Fibroblast of skin of back (primary cell): Measurements from ENCODE around the gene PTCH1.

Source experiments
- DNase-seq: peaks from one replicate; pipeline ENCODE4 v3.0.0-alpha.2; 2013

Gene PTCH1

DNA sequence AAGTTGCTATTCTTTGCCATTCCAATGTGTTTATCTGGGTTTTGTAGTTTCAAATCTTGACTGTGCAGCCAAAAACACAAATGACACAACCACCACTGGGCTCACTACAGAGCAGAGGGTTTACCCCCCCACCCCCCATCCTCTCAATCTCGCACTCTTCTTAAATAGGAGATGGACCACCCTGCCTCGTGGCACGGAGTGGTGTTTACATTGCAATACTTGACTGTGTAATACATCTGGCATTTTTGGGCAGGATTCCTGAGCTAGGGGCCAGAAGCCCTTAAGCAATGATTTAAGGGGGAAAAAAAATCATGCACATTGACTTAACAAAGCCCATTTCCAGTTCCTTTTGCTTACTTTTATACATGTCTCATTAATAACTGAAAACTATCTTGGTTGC is 19.0 kb downstream of the PTCH1 start:
- DNase-seq, result peak; percentile 84

DNA sequence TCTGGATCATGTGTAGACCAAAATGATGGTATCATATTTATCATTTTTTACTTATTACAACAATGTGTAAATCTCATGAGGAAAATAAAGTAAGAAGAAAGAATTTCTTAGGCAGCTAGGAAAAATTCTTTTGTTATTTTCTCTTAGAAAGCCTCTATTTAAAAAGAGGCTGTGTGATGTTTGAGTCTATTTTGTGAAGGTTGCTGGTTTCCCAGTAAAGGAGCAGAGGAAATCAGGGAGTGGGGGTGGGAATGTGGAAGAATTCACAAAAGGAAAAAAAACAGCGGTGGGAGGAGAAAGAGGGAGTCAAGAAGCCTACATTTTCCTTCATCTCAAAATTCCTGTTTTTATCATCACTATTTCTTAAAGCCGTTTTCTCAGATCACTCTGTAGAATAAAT is 20.1 kb downstream of the PTCH1 start:
- peak; percentile 65 for DNase-seq

DNA sequence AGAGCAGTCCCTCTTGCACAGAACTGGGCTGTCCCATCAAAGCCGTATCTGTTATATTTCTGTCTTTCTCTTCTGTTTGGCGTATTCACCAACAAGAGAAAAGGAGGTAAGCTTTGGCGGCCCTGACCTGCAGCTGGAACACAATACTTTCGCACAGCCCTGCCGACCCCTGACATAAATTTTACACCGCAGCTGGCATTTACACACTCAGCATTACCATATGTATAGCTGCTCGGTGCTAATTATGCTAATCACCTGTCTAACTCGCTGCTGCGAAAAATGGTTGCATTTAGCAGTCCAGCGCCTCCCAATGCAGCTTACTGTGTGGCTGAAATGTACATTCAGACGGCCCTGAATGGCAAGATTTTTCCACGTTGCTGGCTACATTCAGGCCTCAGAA is 20.8 kb downstream of the PTCH1 start:
- DNase-seq, result no peak

DNA sequence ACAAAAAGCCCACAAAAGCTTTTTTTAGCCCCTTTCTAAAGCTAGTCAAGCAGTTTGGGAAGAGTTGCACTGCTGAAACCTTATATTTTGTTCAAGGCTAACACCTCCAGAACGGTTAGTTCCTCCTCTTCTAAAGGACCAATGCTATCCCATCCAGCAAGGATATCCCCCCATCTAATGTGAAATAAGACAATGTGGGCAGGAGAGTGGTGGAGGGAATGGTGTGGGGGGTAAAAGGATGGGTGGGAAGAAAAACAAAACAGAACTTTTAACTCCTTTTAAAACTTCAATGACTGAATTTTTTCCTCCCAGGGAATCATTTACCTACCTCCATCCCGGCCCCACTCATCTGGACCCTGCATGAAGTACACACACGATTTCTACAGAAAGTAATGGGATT is 21.2 kb downstream of the PTCH1 start:
- DNase-seq, result no peak

DNA sequence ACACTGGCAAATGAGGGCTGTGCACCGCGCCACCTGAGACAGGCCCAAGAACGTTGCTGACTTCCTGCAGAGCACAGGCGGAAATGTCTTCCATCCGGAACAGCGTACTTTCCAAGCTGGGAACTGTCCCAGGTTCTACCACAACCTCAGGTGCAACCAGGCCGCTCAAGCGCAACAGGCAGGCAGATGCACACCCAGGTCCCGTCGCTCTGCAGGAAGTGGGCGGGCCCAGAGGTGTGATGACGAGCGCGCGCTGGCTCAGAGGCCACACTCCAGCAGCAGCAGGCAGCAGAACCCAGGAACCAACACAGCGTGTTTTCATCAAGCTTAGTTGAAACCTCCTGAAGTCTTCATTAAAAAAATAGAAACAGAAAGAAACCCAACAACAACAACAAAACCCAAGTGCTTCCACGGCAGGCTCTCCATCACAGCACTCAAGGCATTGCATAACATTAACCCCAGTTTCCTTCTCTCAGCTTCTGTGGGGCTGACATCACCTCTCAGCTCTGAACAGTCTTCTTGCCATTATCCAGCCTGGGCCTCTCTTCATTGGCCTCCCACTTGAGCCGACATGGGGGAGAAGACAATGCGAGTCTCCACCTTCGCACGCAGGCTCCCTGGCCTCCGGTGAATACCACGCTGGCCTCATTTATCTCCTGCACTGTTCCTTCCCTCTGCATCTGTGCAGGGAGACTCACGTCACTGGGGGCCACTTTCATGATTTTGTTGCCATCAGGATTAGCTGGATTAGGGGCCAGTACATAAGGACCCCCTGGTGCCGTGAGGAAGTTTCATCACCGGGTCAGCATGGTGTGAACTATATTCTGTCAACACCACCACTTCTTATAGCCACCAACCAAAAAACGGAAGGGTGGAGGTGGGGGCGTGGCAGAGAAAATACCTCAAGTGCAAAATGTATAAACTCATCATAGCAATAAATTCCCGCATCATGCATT is 22.1 kb downstream of the PTCH1 start:
- peak; percentile 25 for DNase-seq

DNA sequence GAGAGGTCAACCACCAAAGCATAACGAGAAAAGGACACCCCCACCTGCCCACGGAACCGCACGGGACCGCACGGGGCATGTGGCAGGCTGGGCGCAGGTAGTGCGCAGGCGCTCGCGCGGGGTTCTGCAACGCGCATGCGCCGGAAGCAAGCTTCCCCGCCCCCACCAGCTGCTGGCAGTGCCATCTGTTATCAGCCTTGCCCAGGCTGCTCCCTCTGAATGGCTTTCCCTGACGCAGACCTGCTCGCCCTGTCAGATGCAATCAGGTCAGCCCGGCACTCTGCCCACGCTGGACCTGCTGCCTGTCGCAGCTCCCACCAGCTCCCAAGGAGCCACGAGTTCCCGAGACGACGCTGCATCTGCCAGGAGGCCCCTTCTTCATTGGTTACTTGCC is 22.8 kb downstream of the PTCH1 start:
- DNase-seq, result no peak

DNA sequence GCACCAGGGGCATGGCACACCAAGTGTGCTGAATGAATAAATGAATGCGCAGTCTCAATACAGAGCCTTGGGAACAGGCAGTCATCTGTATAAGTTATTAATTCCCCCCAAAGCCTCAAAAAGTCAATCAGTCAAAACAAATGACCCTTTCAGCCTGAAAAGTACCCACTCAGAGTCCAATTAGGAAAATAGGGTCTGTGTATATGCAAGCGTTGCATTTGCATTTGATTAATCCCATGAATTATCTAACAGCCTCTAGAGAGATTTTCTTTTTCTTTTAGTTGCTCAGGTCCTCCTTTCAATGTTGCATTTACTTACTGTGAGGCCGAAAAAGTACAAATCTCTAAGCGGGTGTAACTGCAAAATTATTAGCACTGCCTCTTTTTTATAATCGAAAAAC is 23.4 kb downstream of the PTCH1 start:
- DNase-seq, result no peak

DNA sequence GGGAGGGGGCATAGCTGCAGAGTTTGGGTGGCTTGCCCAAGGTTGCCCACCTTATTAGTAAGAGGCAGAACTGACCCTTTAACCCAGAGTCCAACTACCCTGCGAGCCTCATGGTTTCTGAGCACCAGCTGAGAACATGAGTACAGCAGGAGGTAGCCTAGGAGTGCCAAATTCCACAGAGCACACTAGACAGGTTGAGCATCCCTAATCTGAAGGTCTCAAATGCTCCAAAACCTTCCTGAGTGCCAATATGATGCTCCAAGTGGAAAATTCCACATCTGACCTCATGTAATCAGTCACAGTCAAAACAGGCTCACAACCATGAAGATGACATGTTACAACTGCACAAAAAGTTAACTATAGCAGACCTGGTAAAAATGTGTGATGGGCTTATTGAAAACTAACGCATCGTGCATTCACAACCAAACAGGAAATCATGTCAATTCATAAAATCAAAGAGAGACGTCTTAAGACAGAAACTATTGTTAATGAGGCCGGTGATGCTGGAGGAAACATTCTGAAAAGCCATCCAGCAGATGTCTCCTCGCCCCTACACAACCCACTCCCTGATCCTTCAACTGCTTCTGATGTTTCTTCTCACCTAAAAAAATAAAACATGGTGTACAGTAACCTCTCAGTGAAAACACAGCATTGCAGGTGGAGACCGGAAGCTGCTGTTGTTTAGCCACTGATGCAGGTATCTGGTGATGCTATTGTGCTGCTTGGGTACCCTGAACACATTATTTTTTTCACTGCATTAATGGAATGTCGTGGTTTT is 25.0 kb downstream of the PTCH1 start:
- no peak for DNase-seq

DNA sequence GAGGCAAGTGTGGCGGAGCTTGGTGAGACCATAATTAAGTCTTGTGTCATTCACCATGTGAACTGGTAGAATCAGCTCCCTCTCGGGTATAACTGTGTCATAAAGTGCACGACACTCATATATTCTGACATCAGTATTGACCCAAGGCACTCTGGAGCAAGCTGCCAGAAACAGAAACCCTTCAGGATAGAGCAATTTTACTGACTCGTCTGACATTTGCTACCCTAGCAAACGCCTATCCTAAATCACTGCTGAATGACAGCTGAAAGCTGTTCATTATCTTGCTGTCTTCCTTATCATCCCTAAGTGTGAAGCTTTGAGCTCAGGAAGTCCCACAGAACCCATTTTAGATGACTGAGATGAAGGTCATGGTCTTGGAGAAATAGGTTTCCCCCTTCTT is 27.8 kb downstream of the PTCH1 start:
- DNase-seq, result no peak

DNA sequence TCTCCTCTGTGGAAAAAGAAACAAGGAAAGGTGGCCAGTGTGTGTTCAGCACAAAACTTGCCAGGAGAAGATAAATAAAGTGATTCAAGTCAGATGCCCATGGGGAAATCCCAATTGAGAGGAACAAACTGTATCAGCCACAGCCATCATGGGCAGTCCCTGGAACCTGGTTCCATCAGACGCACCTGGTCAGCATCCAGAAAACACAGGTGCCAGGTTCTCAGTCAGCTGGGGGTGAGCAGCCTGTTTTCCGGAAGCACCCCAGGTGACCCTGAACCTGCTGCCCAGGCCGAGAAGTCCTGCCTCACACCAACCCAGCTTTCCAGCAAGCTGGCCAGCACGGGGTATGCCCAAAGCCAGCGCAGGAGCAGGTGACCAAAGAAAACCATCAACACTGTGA is 30.5 kb downstream of the PTCH1 start:
- DNase-seq, result no peak

DNA sequence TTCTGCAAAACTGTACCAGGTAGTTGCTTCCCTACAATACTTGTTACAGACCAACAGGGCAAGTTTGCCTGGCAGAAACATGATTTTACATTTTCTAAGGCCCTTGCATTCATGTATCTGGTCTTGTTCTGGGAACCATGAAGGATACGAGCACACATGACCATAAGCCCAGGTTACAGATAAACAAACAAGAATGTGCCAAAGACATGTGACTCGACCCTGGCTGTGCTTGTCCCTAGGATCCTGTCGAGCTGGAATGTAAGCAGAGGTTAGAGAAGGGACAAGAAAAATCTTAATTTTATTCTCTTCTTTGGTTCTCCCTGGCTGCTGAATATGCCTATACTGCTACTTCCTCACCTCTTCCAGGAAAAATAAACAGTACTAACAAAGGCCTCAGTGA is 32.5 kb downstream of the PTCH1 start:
- no peak for DNase-seq

DNA sequence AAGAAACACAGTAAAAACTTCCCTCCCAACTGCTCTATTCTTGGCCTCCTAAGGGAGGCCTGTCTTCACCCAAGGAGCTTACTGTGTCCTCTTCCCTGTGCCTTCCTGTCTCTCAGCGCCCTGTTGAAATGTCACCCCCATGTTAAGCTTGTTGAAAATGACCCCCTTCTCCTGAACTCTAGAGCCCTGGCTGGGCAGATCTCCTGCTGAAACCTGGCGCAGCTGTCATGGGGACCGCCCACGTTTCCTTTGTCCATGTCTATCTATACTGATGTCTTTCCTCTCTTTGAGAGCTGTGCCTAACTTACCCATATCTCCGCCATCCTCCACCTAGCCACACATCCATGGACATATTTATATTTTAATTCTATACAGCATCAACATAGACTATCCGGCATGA is 33.3 kb downstream of the PTCH1 start:
- DNase-seq, result no peak

DNA sequence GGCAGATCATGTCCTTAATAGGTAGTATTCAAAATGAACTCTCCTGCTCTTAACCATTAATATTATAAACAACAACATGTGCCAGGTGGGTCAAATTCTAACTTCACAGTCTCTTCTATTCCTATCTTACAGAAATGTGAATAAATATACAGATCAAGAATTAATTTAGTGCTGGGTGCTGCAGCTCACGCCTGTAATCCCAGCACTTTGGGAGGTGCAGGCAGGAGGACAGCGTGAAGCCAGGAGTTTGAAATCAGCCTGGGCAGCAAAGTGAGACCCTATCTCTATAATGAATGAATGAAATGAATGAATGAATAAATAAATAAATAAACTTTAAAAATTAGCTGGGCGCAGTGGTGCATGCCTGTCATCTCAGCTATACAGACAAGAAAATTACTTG is 34.1 kb downstream of the PTCH1 start:
- no peak for DNase-seq

DNA sequence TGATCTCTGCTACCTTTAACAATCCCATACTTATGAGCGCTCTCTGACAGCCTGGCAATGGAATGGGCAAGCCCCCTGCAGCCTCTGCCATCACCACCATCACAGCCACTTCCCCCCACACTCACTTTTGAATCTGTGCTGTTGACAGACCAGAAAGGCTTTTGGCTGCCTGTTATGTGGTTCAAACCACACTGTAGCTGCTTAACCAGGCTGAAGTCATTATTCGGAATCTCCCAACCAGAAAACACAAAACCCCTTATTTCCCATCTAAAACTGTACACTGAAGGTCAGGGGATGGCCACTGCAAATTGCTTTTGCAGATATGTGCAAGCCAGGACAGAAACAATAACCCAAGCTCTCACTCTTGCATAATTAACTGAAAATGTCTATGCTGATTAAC is 35.8 kb downstream of the PTCH1 start:
- DNase-seq, result no peak

DNA sequence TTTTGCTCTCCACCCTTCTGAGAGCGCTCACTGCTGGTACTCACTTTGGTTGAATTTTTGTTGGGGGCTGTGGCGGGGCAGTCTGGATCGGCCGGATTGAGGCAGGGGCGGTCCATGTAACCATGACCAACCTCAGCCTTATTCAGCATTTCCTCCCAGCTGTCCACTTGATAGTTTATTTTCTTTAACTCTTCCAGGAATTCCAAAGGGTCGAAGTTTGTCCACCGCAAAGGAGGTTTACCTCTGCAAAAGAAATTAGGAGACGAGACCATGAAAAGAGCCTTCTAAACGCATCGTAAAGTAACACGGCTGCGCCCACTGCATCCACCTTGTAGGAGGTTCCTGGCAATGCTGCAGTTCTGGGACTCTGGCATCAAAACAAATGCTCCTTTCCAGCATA is 36.4 kb downstream of the PTCH1 start:
- no peak for DNase-seq

DNA sequence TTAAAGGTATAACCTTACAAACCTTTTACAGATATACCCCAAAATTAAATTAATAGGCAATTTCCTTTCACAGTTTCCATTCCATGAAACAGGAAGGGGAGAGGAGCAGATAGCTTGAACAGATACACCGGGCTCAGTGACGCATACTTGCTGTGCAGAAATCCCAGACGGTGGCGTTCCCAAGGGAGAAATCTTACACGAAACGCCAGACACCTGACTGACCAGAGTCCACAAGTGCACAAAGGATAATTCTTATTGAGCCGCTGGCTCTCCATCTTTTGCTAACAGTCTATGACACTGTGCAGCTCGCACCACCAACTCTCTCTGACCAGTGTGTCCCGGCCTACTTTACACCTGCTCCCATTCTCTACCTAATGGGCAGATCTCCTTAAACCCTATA is 37.4 kb downstream of the PTCH1 start:
- DNase-seq, result no peak

DNA sequence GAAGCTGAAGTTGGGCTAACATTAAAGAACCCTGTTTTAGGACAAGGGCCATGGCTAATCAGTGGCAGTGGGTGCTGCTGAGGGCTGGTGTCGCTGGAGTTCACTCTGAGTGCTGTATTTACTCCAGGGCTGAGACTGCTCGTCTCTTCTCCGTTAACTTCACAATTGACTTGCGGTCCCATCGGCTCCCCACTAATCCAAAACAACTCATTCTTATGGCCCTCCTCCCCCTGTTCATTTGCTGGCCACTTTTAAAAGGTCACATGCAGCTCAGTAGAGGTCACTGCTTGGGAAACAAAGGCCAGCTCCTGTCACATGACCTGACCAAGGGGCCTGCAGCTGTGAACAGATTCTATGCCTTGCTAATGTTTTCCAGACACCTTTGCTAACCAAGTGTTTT is 38.4 kb downstream of the PTCH1 start:
- DNase-seq, result no peak

DNA sequence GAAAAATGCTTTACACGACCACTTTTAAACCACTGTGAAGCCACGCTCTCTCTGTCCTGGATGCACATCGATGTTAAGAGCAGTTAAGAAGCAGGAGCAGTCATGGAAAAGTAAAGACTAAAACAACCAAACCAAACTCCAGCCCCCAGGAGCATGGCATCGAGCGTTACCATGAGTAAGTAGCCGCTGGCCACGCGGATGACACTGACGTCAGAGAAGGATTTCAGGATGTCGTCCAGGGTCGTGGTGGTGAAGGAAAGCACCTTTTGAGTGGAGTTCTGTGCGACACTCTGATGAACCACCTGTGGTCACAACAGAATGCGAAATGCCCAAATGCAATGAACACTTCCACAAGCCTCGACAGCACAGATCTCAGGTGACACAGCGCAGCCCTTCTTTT is 38.9 kb downstream of the PTCH1 start:
- DNase-seq, result no peak

DNA sequence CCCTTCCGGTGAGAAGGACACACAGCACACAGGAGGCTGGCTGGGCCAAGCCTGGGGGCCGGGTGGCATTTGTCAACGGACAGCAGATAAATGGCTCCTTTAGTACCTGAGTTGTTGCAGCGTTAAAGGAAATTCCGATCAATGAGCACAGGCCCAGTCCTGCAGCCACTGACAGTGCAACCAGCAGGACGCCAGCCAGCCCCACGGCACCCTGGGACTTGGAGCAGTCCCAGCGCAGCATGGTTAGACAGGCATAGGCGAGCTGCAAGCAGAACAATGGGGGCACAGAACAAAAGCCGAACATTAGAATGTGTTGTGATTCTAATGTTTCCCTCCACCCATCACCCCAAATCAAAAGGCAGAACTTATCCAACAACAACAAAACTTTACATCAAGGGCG is 39.3 kb downstream of the PTCH1 start:
- no peak for DNase-seq

DNA sequence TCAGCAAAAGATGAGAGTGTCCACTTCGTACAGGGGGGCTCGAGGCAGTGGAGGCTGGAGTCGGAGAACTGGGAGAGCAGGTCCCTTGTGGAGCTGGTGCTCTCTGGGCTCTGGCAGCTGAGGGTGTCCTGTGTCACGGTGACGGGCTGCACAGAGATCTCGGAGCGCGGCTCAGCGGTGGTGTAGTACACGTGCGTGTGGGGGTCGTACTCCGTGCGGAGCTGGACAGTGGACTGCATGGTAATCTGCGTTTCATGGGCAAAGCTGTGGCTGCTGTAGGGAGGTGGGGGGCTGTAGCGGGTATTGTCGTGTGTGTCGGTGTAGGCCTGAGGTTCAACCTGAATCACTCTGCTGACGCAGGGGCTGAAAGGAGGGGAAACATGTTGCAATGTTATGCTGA is 48.0 kb downstream of the PTCH1 start:
- DNase-seq, result no peak

DNA sequence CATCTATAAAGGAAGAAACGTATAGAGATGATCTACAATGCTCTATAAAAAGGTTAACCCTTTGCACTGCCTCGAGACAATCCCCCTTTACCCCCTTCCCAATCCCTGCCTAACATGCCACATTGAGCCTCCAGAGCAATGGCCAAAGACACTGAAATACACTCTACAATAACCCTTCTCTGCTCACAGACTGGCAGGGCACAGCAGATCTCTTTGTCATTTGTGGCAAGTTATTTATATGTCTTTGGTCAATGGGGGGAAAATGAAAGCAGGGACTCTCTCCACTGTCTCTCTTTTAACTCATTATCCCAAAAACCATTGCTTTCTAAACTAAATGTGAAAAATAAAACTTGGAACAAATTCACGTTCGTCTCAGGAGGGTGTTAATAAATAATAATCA is 51.7 kb downstream of the PTCH1 start:
- DNase-seq, result no peak

DNA sequence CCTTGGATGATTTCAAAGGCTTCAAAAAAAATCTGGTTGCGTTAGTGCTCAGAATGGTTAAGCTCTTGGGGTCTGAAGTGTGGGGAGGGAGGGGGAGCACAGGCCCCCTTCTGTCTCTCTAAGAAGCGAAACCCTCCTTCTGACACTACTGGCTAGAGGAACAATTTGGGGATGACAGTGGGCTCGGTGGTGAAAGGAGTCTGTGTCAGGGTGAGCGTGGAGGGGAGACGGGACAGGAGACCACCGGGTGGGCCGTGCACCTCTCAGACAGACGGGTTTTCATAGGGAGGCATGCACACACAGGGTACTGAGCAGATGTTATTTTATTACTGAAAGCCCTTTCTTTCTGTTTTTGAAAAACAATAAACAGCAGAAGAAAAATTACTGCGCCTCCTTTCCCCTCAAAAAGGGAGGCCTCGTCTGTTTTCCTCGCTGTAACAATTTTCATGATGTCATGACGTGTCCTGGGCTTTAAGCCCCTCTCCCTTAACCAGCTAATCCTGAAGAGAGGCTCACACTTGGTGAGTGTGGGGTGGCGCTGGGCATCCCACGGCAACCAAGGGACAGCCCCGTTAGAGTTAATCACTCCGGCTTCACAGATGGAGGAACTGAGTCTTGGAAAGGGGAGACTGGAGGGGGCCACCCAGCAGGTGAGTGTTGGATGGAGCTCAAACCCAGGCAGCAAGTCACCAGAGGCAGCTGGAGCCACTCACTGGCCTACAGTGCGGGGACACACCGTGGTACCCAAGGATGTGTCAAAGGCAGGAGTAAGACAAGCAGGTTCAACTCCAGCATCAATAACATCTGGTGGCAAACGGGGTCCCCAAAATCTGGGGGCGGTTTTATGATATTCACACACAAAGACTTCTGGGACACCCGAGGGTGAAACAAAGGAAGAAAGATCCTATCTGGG is 53.4 kb downstream of the PTCH1 start:
- DNase-seq, result no peak
